Ishikawa (cell line): ENCODE data around the gene KAT7.

ENCODE experiments used
- CEBPB ChIP-seq: IDR thresholded peaks from 2 replicates; pipeline ENCODE4 v1.6.1; 2012
- CREB1 ChIP-seq: IDR thresholded peaks from 2 replicates; pipeline ENCODE4 v1.6.1; 2012; ENCODE audit warnings: low read depth
- EGR1 ChIP-seq: IDR thresholded peaks from 2 replicates; pipeline ENCODE4 v1.6.1; 2012
- EP300 ChIP-seq: IDR thresholded peaks from 2 replicates; pipeline ENCODE4 v1.6.1; 2012; ENCODE audit warnings: borderline replicate concordance
- FOXM1 ChIP-seq: IDR thresholded peaks from 2 replicates; pipeline ENCODE4 v1.6.1; 2012; ENCODE audit warnings: low read depth, borderline replicate concordance
- MAX ChIP-seq: IDR thresholded peaks from 2 replicates; pipeline ENCODE4 v1.6.1; 2012
- NFIC ChIP-seq: IDR thresholded peaks from 2 replicates; pipeline ENCODE4 v1.6.1; 2012
- RAD21 ChIP-seq: IDR thresholded peaks from 2 replicates; pipeline ENCODE4 v1.6.1; 2012; ENCODE audit warnings: low read depth
- TAF1 ChIP-seq: IDR thresholded peaks from 2 replicates; pipeline ENCODE4 v1.6.1; 2012; ENCODE audit warnings: low read depth, mild to moderate bottlenecking
- TCF12 ChIP-seq: IDR thresholded peaks from 2 replicates; pipeline ENCODE4 v1.6.1; 2012; ENCODE audit warnings: low read depth
- TEAD4 ChIP-seq: IDR thresholded peaks from 2 replicates; pipeline ENCODE4 v1.6.1; 2012
- YY1 ChIP-seq: IDR thresholded peaks from 2 replicates; pipeline ENCODE4 v1.6.1; 2012; ENCODE audit warnings: low read depth
- ZBTB7A ChIP-seq: IDR thresholded peaks from 2 replicates; pipeline ENCODE4 v1.6.1; 2012; ENCODE audit warnings: low read depth
- TF ChIP-seq, protein P1 (sequence below): IDR thresholded peaks from 2 replicates; pipeline ENCODE4 v1.6.1; 2012; ENCODE audit warnings: low read depth, mild to moderate bottlenecking
- TF ChIP-seq, protein P2 (sequence below): IDR thresholded peaks from 2 replicates; pipeline ENCODE4 v1.6.1; 2012

KAT7 gene

DNA sequence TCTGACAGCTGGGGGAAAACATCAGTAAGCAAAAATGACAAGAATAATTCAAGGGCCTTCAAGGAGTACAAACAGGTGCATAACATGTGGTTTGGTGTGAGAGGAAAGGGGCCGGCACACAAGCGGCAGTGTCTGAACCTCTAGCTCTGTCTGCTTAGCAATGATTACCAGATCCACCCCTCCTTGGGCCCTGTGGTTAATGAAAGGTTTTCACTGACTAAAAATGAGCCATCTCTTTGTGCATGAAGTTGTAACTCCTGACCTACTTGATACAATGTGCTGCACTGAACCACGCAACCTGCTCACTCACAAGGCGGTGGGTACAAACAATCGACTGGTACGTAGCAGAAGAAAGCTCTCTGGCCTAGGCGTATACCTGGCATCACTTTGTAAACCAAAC lies 39.7 kb upstream of the KAT7 start:
- no peak for TF ChIP-seq EP300
- TF ChIP-seq YY1 = no peak

DNA sequence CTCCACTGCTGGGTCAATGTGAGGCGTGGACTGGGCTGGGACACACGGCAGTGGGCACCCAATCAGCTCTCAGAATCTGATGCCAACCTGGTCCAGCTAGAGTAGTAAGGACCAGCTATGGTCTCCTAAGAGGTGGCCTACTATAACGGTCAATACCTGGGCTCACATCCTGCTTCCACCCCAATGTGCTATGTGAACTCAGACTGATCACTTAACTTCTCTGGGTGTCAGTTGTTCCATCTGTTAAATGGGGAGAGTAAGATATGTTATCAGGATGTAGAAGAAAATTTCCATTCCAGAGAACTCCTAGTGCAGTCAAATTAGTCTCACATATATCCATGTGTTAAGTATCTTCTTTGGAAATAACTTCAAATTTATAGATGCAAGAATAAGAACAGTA lies 38.8 kb upstream of the KAT7 start:
- TF ChIP-seq CEBPB = no peak
- TF ChIP-seq MAX = no peak
- TF ChIP-seq TEAD4 = no peak
- TF ChIP-seq RAD21 = no peak
- TF ChIP-seq, protein P1, sequence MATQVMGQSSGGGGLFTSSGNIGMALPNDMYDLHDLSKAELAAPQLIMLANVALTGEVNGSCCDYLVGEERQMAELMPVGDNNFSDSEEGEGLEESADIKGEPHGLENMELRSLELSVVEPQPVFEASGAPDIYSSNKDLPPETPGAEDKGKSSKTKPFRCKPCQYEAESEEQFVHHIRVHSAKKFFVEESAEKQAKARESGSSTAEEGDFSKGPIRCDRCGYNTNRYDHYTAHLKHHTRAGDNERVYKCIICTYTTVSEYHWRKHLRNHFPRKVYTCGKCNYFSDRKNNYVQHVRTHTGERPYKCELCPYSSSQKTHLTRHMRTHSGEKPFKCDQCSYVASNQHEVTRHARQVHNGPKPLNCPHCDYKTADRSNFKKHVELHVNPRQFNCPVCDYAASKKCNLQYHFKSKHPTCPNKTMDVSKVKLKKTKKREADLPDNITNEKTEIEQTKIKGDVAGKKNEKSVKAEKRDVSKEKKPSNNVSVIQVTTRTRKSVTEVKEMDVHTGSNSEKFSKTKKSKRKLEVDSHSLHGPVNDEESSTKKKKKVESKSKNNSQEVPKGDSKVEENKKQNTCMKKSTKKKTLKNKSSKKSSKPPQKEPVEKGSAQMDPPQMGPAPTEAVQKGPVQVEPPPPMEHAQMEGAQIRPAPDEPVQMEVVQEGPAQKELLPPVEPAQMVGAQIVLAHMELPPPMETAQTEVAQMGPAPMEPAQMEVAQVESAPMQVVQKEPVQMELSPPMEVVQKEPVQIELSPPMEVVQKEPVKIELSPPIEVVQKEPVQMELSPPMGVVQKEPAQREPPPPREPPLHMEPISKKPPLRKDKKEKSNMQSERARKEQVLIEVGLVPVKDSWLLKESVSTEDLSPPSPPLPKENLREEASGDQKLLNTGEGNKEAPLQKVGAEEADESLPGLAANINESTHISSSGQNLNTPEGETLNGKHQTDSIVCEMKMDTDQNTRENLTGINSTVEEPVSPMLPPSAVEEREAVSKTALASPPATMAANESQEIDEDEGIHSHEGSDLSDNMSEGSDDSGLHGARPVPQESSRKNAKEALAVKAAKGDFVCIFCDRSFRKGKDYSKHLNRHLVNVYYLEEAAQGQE = no peak
- TF ChIP-seq CREB1 = no peak
- no peak for TF ChIP-seq YY1
- TF ChIP-seq TCF12 = no peak
- TF ChIP-seq TAF1 = no peak
- TF ChIP-seq FOXM1 = no peak
- no peak for TF ChIP-seq EGR1
- no peak for TF ChIP-seq ZBTB7A
- no peak for TF ChIP-seq NFIC
- no peak for TF ChIP-seq EP300
- TF ChIP-seq, protein P2, sequence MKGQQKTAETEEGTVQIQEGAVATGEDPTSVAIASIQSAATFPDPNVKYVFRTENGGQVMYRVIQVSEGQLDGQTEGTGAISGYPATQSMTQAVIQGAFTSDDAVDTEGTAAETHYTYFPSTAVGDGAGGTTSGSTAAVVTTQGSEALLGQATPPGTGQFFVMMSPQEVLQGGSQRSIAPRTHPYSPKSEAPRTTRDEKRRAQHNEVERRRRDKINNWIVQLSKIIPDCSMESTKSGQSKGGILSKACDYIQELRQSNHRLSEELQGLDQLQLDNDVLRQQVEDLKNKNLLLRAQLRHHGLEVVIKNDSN = no peak

- TF ChIP-seq, protein P1 = no peak
- TF ChIP-seq TEAD4 (no peak), CREB1 (no peak), EGR1 (no peak), FOXM1 (no peak), TCF12 (no peak), NFIC (no peak), CEBPB (no peak), TAF1 (no peak), RAD21 (no peak), ZBTB7A (no peak), MAX (no peak), YY1 (no peak), EP300 (no peak)
- TF ChIP-seq, protein P2 = no peak
Measured at GRCh38 chr17:49752508-49752907, 36.0 kb upstream of the KAT7 start.

GRCh38 chr17:49753959-49754391 lies 34.5 kb upstream of the KAT7 start:
- TF ChIP-seq YY1 (no peak), ZBTB7A (no peak), RAD21 (no peak)

DNA sequence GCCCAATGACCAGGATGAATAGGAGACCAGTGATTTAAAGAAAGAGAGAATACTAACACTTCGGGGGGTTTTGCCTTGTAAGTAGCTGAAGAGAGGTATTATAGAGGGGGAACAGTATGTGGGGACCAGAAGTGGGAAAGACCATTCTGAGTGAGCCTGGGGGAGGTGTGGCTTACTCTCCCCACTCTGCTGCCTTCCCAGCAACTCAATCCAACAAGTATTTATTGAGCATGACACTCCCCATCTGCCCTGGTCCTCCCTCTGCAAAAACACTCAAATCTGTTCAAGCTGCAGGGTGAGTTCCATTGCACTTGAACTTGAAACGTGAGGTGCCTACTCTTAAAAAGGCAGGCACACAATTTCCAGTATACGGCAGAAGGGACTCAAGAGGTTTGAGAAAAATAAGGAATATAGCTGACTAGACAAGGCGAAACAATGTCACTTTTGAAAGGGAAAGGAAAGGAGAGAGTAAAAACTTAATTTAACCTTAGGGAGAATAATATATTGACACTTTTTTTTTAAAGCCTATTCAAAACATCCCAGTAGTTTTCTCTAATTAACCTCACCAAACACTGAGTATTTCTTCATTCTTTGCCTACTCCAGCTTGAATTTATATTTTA lies 32.7 kb upstream of the KAT7 start:
- TF ChIP-seq ZBTB7A (no peak), FOXM1 (no peak)

GRCh38 chr17:49756323-49757150 lies 31.9 kb upstream of the KAT7 start:
- TF ChIP-seq, protein P1 = no peak
- no peak for TF ChIP-seq CEBPB
